SK-N-SH (cell line): ENCODE results near the gene OR51G1.

ENCODE experiments used
- CTCF ChIP-seq: fragments of 200-600 bp; sonication (generic); IDR thresholded peaks from 2 replicates; pipeline ENCODE4 v1.6.1; 2017; ENCODE audit warnings: antibody characterized with exemption, mild to moderate bottlenecking, moderate library complexity
- EP300 ChIP-seq, 2 experiments: IDR thresholded peaks; 2 replicates each; pipeline versions ENCODE4 v1.4.0 to v1.6.1; 2012; ENCODE audit warnings: borderline replicate concordance in 1 of 2, low read depth in 1 of 2, low read length in 1 of 2
- FOXM1 ChIP-seq: IDR thresholded peaks from 2 replicates; pipeline ENCODE4 v1.4.0; 2012; ENCODE audit warnings: low read depth, mild to moderate bottlenecking
- GABPA ChIP-seq: IDR thresholded peaks from 2 replicates; pipeline ENCODE4 v1.4.0; 2012; ENCODE audit warnings: low read depth, mild to moderate bottlenecking
- IRF3 ChIP-seq: fragments of 150-350 bp; IDR thresholded peaks from 2 replicates; pipeline ENCODE4 v1.6.1; 2016; ENCODE audit warnings: mild to moderate bottlenecking, low read depth, low read length
- JUND ChIP-seq: IDR thresholded peaks from 2 replicates; pipeline ENCODE4 v1.4.0; 2012
- POLR2AphosphoS5 ChIP-seq: IDR thresholded peaks from 2 replicates; pipeline ENCODE4 v1.6.1; 2012; ENCODE audit warnings: low read depth, low read length
- RCOR1 ChIP-seq: fragments of 150-350 bp; IDR thresholded peaks from 2 replicates; pipeline ENCODE4 v1.6.1; 2017; ENCODE audit warnings: antibody characterized with exemption, low read length
- RFX5 ChIP-seq: IDR thresholded peaks from 2 replicates; pipeline ENCODE4 v1.6.1; 2012; ENCODE audit warnings: mild to moderate bottlenecking, improper control_type of control experiment, low read length
- SIN3A ChIP-seq: IDR thresholded peaks from 2 replicates; pipeline ENCODE4 v1.6.1; 2012; ENCODE audit warnings: low read depth, mild to moderate bottlenecking, low read length, moderate library complexity, borderline replicate concordance
- SMC3 ChIP-seq: IDR thresholded peaks from 2 replicates; pipeline ENCODE4 v1.6.1; 2012; ENCODE audit warnings: low read depth, low read length, improper control_type of control experiment
- TAF1 ChIP-seq: IDR thresholded peaks from 2 replicates; pipeline ENCODE4 v1.6.1; 2012; ENCODE audit warnings: low read depth, mild to moderate bottlenecking, low read length, moderate library complexity, borderline replicate concordance
- TCF12 ChIP-seq: IDR thresholded peaks from 2 replicates; pipeline ENCODE4 v1.4.0; 2012
- YY1 ChIP-seq: IDR thresholded peaks from 2 replicates; pipeline ENCODE4 v1.4.0; 2012; ENCODE audit warnings: low read depth, mild to moderate bottlenecking

GRCh38 chr11:4881860-4882500 is 42.2 kb downstream of the OR51G1 start, which contains the start of gene OR51T1:
- TF ChIP-seq CTCF, result no peak
- TF ChIP-seq GABPA, result no peak
- TF ChIP-seq IRF3, result no peak
- no peak for TF ChIP-seq FOXM1
- no peak for TF ChIP-seq RFX5
- TF ChIP-seq POLR2AphosphoS5, result no peak
- no peak for TF ChIP-seq JUND
- TF ChIP-seq TCF12, result no peak
- no peak for TF ChIP-seq YY1
- no peak for TF ChIP-seq EP300 (IDR thresholded peaks at IDR 0.05; ENCODE audit: borderline replicate concordance in 1 of 2, low read depth in 1 of 2, low read length in 1 of 2)
- no peak for TF ChIP-seq SMC3
- no peak for TF ChIP-seq SIN3A
- TF ChIP-seq TAF1, result no peak
- no peak for TF ChIP-seq RCOR1
